Measurements from ENCODE around the gene AKAP11. TPM values are rescaled to one million over a fixed set of nuclear protein-coding genes. Genes with fewer than 3 reads are reported as not detected.

Gene AKAP11
- total and polyA plus RNA-seq, 9 donors = 10.0 to 41.0 (median 32.4) TPM

- Histone ChIP-seq H3K27ac (no peak overlapping the region), H3K9me3 (no peaks in the 10 kb centered on the region), H3K36me3 (no peaks in the 10 kb centered on the region), H3K4me1 (ENCODE audit: insufficient read depth) (peaks cover 3% of the 10 kb centered on the region), H3K4me3 (no peak overlapping the region), H3K27me3 (no peaks in the 10 kb centered on the region)
- TF ChIP-seq EP300 (IDR thresholded peaks at IDR 0.05) (no peak), CTCF (IDR thresholded peaks at IDR 0.05) (no peak), POLR2A (IDR thresholded peaks at IDR 0.05) (no peak)
- intact Hi-C loops (cut with DNase I) = no loop called here
- no peak for DNase-seq
- 71 to 76% (median 73%) methylated on average over 1 of the region's 1 CpG for WGBS, 3 donors
These were observed 8.0 kb downstream of the AKAP11 start for GRCh38 chr13:42279986-42280385.

- WGBS, 3 donors = 90 to 95% (median 90%) methylated on average over 2 of the region's 2 CpGs
- no peak overlapping the region for H3K27ac ChIP-seq
- H3K9me3 ChIP-seq = no peaks in the 10 kb centered on the region
- intact Hi-C loops (cut with DNase I) = no loop called here
- H3K4me1 ChIP-seq (ENCODE audit: insufficient read depth) = peaks cover 1% of the 10 kb centered on the region
- H3K27me3 ChIP-seq = no peaks in the 10 kb centered on the region
- H3K36me3 ChIP-seq = no peaks in the 10 kb centered on the region
- no peak overlapping the region for H3K4me3 ChIP-seq
- TF ChIP-seq POLR2A (IDR thresholded peaks at IDR 0.05) (no peak), CTCF (IDR thresholded peaks at IDR 0.05) (no peak), EP300 (IDR thresholded peaks at IDR 0.05) (no peak)
- no peak for DNase-seq
These were observed 8.6 kb downstream of the AKAP11 start for GRCh38 chr13:42280537-42280936.

- no peak overlapping the region for H3K4me3 ChIP-seq
- TF ChIP-seq CTCF (IDR thresholded peaks at IDR 0.05) (no peak), POLR2A (IDR thresholded peaks at IDR 0.05) (no peak), EP300 (IDR thresholded peaks at IDR 0.05) (no peak)
- 78 to 93% (median 91%) methylated on average over 3 of the region's 3 CpGs for WGBS, 3 donors
- intact Hi-C loops (cut with DNase I) = no loop called here
- no peak overlapping the region for H3K27ac ChIP-seq
- no peaks in the 10 kb centered on the region for H3K4me1 ChIP-seq (ENCODE audit: insufficient read depth)
- no peak for DNase-seq
- H3K9me3 ChIP-seq = no peaks in the 10 kb centered on the region
- H3K27me3 ChIP-seq = no peaks in the 10 kb centered on the region
- no peaks in the 10 kb centered on the region for H3K36me3 ChIP-seq
These were observed 11.6 kb downstream of the AKAP11 start for GRCh38 chr13:42283574-42283973.

GRCh38 chr13:42284068-42284467, 12.1 kb downstream of the AKAP11 start:
- no peak for DNase-seq

More at GRCh38 chr13:42284068-42284467, 12.1 kb downstream of the AKAP11 start:
- Histone ChIP-seq H3K4me3 (no peak overlapping the region), H3K27me3 (no peaks in the 10 kb centered on the region), H3K27ac (no peak overlapping the region), H3K36me3 (no peaks in the 10 kb centered on the region), H3K9me3 (no peaks in the 10 kb centered on the region), H3K4me1 (ENCODE audit: insufficient read depth) (no peaks in the 10 kb centered on the region)
- WGBS, 3 donors = 76 to 89% (median 79%) methylated on average over 3 of the region's 3 CpGs
- TF ChIP-seq POLR2A (IDR thresholded peaks at IDR 0.05) (no peak), EP300 (IDR thresholded peaks at IDR 0.05) (no peak), CTCF (IDR thresholded peaks at IDR 0.05) (no peak)
- intact Hi-C loops (cut with DNase I) = no loop called here

Data from ovary (tissue), 9 donors.